Stimulated activated CD8-positive, alpha-beta memory T cell treated with anti-CD3 and anti-CD28 coated beads, Interleukin-4, amount 100 ng/mL, for 24 hours (primary cell): ENCODE measurements around the gene ROR1.
"Not testable (repeated sequence)": the region's sequence is repeated elsewhere in the genome, so short reads cannot be mapped to it uniquely, and the experiment has no call there.

ENCODE experiments used
- DNase-seq: peaks from one replicate; pipeline ENCODE4 v3.0.0-alpha.2; 2020; ENCODE audit warnings: low read depth

ROR1 gene

DNA sequence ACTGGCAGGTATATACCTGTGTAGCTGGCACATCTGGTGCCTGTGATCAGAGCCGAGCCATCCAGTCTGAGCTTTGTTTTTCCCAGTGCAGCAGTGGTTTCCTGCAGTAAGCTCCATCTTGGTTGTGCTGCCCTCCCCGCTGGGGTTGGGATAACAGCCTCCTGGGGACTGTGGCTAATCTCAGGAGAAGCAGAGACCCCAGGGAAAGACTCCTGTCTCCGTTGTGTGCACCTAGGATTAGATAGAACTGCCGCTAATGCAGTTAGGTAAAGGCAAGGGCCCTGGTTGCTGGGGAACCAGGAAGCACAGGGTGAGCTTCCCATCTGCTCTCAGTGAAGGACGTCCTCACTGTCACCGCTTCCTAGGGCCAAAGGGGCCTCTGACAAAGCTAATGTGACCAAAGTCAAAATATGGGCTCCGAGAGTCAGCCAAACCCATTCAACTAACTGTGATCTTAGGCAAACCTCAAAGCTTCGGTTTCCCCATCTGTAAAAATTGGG is 20.0 kb downstream of the ROR1 start:
- DNase-seq: no peak

DNA sequence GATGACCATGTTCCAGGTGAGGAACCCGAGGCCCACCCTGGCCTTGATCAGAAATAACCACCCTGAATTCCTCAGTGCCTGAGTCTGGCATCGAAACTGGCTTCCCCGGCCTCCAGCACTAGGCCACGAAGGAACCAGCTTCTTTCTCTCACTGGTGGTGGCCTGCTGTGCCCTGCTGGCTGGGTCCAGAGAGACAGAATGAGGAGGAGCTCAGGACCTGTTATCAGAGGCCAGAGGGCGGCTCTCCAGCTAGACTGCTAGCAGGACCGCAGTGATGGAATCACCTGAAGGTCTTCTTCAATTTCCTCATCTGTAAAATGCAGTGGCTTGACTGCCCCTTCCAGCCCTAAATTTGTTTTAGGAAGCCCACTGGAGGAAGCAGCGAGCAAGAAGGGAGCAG is 20.5 kb downstream of the ROR1 start:
- no peak for DNase-seq

DNA sequence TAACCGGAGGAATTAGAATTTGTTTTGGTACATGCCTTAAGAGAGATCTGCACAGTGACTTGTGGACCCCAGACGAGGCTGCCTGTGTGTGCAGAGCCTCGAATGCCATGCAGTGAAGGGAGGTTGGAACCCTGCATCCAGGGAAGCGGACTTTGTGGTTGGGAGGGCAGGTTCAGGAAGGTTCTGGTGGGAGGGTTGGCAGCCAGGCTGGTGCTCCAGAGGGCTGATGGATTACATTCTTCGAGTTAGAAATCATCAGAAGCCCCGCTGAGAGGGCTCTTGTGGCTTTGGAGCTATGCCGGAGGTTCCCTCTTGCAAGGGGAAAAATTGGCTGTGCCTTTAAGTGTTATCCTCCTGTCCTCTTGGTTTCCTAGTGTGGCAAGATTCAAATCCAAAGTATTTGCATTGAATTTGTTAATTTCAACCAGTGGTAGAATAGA is 21.1 kb downstream of the ROR1 start:
- DNase-seq: no peak

DNA sequence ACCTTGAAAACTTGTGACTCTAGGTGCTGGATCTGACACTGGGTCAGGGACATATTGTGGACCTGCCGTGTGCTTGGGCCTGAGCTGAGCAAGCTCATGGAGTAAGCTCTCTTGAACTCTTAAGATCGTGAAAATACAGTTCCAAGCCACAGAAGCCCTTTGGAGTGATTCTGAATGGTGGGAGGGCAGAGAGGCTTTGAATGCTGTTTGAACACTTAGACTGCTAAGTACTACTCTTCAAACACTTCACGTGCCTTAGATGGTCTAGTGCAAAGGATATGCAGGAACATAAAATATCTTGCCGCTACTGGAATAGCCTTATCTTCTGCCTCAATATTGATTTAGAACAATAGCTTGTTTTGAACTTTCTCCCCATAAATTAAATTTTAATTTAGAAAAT is 21.6 kb downstream of the ROR1 start:
- no peak for DNase-seq

DNA sequence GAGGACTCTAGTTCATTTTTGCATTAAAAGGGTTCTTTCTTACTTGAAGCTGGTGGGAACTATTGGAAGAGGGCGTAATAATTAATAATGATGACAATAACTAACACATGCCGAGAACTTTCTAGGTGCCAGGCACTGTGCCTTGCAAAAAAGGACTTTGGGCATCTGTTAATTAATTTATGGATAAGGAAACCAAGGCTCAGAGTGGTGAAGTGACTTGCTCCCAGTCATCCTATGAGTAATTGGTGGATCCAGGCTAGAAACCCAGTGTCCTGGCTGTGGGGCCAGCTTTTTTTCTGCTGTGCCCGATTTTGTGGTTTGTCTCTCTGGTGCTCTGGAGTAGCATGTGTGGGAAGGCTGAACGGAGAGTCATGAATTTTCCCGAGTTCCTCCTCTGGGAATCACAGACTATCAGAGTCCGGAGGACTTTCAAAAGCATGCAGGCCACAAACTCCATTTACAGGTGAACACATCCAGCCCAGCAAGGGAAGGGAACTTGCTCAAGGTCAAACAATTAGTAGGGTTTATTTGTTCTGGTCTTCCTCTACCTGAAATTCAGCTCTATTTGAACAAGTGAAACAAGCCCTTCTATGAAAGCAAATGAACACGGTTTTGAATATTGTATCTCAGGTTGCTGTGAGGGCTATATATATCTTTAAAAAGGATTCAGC is 23.4 kb downstream of the ROR1 start:
- no peak for DNase-seq

DNA sequence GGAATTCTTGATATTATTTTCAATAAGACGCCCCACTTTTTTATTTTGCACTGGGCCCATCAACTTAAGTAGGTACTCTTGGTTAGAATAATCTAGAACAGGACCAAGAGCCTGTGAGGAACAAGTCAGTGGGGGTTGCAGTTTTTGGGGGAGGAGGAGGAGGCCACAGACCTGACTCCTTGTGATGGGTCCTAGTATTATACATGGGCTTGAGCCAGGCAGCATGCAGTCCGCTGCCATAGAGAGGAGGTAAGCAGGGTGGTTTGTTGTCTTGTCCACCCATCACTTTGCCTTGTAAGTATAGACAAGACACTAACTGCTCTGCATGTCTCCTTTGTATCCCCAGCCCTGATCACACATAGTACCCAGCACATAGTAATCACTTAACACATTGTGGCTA is 24.5 kb downstream of the ROR1 start:
- no peak for DNase-seq

DNA sequence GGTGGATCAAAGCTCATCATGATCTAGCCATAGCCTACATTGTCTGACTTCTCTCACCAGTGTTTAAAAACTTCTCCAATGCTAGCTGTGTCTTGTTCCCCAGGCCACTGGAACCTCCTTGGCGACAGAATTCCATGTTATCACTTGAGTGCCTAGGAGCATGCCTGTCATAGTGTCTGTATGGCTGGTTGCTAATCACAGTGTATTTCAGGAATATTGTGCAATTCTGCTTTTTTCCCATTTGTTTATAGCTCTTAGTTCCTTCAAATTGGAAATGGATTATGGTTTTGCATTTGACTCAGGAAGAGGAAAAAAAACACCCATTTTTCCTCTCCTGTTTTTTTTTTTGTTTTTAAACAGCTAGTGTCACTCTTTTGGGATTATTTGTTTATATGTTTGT is 25.5 kb downstream of the ROR1 start:
- DNase-seq: no peak

DNA sequence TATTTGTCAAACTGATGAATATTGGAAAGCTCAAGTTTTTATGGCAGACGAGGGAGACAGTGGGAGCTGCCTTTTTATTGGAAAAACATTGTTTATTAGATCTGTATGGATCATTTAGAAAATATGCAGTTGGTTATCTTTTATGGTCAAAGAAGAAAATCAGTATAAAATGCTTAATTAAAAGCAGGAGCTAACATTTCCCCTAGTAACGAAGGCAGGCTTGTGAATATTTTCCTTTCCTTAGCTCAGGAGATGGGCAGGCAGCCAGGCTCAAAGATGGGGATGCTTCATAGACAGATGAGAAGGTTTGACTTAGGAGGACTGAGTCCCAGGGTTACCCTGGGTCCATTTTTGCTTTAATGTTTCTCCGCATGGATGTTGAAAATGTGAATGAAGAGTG is 26.0 kb downstream of the ROR1 start:
- no peak for DNase-seq

DNA sequence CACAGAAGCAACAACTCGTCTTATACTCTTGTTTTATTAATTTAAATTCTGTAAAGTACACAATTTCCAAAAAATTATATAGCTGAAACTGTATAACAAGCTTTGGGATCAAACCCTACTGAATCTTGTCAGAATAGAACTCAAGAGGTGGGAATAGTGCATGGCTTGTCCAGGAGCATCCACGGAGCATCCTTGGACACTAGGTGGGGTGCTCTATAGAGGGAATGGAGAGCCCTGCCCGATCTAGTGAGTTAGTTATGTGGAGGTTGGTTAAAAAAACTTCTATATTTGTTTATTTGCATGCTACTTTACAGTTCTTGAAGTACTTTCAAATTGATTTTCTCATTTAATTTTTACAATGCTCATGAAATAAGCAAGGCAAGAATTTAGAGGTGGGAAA is 28.3 kb downstream of the ROR1 start:
- DNase-seq: no peak

DNA sequence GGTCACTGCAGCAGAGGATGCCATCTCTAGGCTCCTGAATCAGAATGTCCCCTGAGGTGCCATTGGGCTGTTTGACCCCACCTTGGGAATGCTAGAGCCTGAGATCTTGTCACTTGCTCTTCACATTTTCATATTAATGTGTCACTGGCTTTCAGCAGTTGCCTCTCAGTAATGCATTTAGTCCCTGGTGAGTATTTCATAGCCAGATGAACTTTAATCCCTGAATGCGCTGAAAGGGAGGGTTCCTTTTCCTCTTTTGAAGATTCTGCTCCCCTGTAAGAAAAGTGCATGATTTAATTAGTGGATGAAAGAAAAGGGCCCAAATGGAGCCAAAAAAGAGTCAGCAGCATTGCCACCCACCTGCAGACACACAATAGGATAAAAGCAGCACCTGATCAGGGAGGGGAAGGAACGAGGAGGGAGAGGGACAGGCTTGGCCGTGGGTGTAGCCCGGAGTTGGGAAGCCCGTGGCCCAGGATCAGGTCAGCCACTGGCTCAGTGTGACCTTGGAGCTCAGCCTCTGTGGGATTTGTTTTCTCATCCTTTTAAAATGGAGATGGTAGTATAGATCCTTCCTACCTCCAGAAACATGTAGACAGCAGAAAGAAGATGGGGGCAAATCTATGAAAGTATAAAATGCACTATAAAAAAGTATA is 31.1 kb downstream of the ROR1 start:
- no peak for DNase-seq

DNA sequence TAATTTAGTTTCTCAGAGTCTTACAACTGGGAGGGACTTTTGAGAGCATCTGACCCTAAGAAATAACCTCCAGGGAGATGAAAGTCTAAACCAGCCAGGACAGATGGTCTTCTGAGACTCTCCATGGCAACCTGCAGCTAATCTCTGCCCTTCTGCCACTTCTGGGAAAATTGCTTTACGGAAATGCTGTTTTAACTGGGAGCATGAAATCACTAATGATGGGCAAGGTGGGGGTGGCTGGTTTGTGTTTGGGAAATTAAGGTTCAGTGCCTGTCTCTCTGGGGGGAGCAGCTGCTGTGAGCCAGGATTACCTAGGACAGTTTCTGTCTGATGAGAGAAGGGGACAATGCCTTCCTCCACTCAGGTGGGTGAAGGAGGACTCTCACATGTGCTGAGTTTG is 33.2 kb downstream of the ROR1 start:
- DNase-seq: no peak

DNA sequence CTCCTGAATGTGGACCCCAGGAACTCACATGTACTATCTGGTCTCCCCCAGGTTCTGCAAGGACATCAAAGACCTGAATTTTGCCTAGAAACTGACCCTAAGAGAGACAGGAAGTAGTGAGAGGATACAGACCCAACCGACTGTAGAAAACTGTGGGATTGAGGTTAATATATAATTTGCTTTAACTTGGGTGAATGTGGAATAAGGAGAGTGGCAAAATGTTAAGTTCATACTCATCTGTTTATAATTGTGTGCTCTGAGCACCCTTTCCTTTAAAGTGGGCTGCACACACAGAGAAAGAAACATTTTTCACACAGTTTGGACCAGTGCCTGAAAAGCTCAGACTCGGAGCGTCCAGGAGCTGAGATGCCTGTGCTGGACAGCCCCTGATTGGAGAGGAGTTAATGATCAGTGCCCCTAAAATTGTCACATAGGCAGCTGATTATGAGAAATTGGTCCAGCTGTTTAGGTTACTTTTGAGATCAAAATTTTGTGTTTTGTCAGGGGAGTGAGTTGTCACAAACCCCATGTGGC is 37.2 kb downstream of the ROR1 start:
- DNase-seq: no peak

DNA sequence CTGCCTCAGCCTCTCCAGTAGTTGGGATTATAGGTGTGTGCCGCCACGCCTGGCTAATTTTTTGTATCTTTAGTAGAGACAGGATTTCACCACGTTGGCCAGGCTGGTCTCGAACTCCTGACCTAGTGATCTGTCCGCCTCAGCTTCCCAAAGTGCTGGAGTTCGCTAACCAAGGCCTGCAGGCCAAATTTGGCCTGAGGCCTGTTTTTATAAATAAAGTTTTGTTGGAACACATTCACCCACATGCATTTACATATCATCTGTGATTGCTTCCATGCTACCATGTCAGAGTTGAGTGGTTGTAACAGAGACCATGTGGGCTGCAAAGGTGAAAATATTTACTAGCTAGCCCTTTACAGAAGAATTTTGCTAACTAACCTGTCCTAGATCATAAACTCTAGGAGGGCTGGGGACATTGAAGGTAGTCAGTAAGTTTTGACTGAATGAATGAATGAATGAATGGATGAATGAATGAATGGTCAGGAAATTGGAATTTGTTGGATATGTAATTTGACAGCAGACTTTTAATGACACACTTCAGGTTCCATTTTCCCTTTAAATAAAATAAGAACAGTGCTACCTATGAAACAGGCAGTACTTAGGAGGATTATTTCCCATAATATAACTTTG is 38.4 kb downstream of the ROR1 start:
- no peak for DNase-seq

DNA sequence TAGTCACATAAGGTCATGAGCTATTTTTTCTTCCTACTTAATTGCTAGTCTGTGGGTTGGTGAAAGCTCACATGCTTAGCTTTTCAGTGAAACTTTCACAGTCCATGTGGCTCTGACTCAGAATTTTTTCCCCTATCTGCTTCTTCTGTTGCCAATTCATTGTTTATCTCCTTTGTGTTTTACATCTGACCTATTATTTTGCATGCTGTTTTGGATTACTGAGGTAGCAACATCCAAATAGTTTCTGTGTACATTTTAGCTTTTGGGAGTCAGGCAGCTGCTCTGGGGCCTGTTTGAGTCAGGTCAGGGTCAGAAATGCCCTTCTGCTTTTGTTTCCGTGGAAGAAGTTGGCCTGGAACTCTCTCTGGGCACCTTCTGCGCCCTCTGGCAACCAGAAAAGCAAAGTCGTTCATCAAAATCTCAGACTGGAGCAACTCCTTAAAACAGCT is 40.0 kb downstream of the ROR1 start:
- DNase-seq: no peak

DNA sequence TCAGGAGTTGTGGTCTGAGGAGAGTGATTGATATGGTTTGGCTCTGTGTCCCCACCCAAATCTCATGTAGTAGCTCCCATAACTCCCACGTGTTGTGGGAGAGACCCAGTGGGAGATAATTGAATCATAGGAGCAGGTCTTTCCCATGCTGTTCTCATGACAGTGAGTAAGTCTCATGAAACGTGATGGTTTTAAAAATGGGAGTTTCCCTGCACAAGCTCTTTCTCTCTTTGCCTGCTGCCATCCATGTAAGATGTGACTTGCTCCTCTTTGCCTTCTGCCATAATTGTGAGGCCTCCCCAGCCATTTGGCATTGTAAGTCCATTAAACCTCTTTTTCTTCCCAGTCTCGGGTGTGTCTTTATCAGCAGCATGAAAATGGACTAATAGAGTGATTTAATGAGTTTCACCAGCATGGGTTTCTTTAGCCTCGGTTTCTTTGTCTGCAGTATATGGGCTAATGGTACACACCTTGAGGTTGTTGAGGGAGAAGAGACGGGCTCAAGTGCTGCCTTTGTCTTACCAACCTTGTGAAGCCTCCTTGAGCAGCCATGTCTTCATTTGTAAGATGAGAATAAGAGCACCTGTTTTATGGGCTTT is 42.5 kb downstream of the ROR1 start:
- DNase-seq: not testable (repeated sequence)

DNA sequence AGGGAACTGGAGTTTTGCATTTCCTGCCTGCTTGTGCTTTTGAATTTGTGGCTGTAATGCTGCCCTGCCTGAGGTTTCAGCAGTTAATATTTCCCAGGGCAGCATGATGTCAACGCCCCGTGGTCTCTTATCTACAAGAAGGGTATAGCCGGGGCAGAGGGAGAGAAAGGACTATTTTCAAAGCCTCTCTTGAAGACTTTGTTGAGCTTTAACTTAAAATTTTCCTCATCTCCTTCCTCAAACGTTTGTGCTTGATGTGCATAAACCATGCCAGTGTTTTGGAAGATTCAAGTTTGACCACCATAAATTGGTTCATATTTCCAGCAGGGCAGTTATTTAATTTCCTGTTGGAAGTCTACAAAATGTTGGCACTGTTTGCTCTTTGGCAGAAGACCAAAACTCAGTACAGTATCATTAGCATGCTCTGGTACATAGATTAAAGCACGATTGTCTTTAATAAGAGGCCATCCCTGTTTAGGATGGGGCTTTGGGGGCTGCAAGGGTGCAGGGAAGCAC is 43.4 kb downstream of the ROR1 start:
- DNase-seq: no peak

DNA sequence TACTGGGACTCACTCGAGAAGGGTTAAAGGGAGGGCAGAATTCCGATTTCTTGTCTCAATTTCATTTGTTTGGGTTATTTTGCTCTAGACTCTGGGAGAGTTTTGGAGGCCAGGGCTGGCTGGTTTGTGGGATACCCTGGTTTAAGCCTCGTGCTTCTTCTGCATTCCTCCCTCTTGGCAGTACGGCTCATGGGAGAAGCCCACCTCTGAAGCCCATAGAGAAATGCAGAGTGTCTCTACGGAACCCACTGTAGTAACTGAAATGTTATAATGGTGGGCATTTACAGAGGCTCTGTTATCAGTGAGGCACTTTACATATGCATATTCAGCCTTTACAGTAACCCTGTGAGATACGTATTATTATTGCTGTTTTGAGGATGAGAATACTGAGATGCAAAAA is 43.9 kb downstream of the ROR1 start:
- no peak for DNase-seq

DNA sequence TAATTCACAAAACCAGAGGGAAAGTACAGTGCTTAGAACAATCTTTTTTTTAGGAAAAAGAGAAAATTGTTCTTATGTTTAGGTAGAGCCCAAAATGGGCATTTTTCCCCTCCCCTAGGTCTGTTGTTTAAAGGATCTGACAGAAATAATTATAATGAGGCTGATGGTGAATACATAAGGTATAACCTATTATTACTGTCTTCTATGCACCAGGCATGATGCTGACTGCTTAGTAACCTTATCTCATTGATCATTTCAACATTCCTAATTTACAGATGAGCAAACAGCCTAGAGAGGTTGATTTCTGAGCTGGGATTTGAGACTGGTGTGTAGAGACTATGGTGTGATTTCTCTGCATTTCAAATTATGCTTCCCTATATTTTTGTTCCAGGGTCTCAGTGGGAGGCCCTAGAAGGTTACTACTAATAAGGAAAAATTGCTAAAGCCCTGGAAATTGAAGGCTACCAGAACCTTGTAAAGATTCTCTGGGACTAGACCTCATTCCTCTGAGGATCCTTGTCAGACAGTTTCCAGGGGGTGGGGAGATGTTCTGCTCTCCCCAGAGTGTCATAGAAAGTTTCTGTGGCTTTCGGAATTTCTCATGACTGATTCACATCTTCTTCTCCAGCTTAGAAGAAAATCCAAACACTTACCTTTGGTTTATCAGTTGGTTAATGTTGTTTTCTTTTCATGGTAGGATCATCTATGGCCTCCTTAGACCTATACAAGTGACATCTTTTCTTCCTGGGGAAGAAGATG is 44.9 kb downstream of the ROR1 start:
- no peak for DNase-seq

DNA sequence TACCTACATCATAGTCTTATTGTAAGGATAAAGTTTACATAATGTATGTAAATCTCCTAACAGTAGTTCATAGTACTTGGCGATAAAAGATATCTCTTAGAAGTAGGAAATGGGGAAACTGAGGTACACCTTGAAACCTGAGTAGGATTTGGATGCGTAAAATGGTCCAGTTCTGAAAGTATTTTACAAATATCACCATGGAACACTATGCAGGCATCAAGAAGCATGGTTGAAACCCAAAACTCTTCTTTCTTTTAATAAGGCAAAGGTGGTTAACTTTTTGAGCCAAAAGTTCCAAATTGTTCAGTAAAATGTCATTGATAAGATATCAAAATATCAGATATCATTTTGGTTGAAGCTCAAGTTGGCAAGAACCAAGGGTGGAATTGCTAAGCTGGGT is 46.0 kb downstream of the ROR1 start:
- DNase-seq: no peak

DNA sequence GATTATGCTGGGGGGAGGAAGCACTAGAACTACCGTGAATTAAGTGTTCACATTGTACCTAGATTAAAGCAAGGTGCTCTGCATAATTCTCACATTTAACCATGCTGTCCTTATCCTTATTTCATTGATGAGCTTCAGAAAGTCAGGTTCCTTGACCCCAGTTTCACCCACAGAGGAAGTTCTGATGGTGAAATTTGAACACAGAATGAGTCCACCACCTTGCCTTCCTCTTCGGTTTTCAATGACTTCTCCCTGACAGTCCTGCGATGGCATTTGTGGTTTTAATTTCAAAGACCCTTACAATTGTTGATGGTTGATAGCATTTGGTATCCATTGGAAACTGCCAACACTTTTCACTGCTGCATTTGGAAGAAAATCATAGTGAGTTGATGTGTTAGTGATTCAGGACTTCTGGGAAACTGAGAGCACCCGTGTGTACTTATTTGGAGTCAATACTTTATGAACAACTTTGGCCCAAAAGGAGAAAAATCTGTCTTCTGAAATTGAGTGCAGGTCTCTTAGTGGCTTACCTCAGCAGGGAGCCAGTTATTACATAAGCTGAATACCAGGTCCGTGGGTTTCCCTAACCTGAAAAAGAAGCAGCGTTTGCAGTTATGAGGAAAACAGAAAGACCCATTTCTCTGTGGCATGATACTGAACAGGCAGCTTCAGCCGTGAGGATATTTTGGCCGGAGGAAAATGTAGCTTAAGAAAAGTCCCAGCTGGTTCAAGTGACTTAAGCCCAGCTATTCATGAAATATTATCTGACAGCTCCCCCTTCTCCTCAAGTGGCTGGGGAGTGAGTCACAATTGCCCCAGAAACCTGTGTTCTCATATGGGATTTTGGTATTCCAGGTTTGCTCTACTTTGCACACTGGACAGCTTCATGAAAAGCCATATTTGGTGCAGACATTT is 47.5 kb downstream of the ROR1 start:
- DNase-seq: no peak

DNA sequence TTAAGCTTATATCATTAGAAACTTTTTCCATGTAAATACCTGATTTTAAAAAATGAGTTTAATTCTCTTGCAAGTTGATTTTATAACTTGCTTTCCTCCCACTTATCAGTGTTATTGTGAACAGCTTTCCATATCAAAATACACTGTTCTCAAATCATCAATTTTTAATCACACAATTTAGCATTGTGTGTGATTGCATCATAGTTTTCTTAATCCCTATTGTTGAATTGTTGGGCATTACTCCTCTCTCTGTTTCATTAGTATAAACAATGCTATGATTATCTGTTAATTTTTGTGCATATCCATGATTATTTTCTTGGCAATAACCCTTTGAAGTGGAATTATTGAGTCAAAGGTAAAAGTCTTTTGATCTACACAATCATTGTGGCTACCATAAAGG is 48.7 kb downstream of the ROR1 start:
- no peak for DNase-seq
